Naive thymus-derived CD4-positive, alpha-beta T cell (primary cell): ENCODE results near the gene DGKI. TPM values are rescaled to one million over a fixed set of nuclear protein-coding genes. Genes with fewer than 3 reads are reported as not detected.

Experiments used
- ATAC-seq: fragments of 150-1000 bp; cut with Tn5 transposase; 2 replicates; pipeline ENCODE4 v1.10.0; 2021; ENCODE audit warnings: mild to moderate bottlenecking, moderate library complexity
- CTCF ChIA-PET: fragments of 350-600 bp; sonication (Branson Sonifier 250); formaldehyde crosslinking; loops from one replicate; lab custom pipeline; 2021; ENCODE audit warnings: antibody characterized with exemption; lab: Charles Lee
- POLR2A ChIA-PET: fragments of 350-600 bp; sonication (Branson Sonifier 250); formaldehyde crosslinking; loops from one replicate; lab custom pipeline; 2021; ENCODE audit warnings: antibody characterized with exemption, inconsistent platforms; lab: Charles Lee
- DNase-seq, 9 donors: peaks; one replicate each; pipeline versions ENCODE4 v3.0.0 to v3.0.0-alpha.2; 2020 to 2022; ENCODE audit warnings: mixed read lengths in 1 of 9
- H3K27ac ChIP-seq: one replicate; pipeline ENCODE4 v1.7.0; 2013; ENCODE audit warnings: mild to moderate bottlenecking, low read depth, low read length, moderate library complexity
- H3K27me3 ChIP-seq, 2 donors: one replicate each; pipeline ENCODE4 v1.7.0; 2013; ENCODE audit warnings: low read length in 2 of 2, mild to moderate bottlenecking in 2 of 2, moderate library complexity in 2 of 2; ENCODE audit not compliant: control insufficient read depth in 2 of 2, insufficient read depth in 2 of 2
- H3K36me3 ChIP-seq, 3 experiments: 1 replicate in 2 of 3; 2 replicates in 1 of 3; pipeline ENCODE4 v1.7.0; 2013; ENCODE audit warnings: low read length in 3 of 3, mild to moderate bottlenecking in 3 of 3, moderate library complexity in 1 of 3; ENCODE audit not compliant: insufficient read depth in 3 of 3, control insufficient read depth in 2 of 3
- H3K4me1 ChIP-seq, 2 donors: one replicate each; pipeline ENCODE4 v1.7.0; 2013; ENCODE audit warnings: low read length in 2 of 2, mild to moderate bottlenecking in 2 of 2, moderate library complexity in 1 of 2; ENCODE audit not compliant: control insufficient read depth in 2 of 2, insufficient read depth in 2 of 2
- H3K4me3 ChIP-seq: 2 replicates; pipeline ENCODE4 v1.7.0; 2013; ENCODE audit warnings: mild to moderate bottlenecking, low read length
- H3K9me3 ChIP-seq, 3 experiments: 1 replicate in 2 of 3; 2 replicates in 1 of 3; pipeline ENCODE4 v1.7.0; 2013; ENCODE audit warnings: low read length in 3 of 3; ENCODE audit not compliant: control insufficient read depth in 2 of 3
- H3K27ac Mint-ChIP-seq, 9 donors: one replicate each; pipeline ENCODE4 v1.8.0; 2020 to 2022; ENCODE audit warnings: mixed read lengths in 9 of 9, mild to moderate bottlenecking in 8 of 9, moderate library complexity in 5 of 9, inconsistent platforms in 2 of 9
- H3K27me3 Mint-ChIP-seq, 5 donors: one replicate each; pipeline ENCODE4 v1.8.0; 2021 to 2022; ENCODE audit warnings: mixed read lengths in 5 of 5, mild to moderate bottlenecking in 1 of 5
- H3K36me3 Mint-ChIP-seq, 5 donors: one replicate each; pipeline ENCODE4 v1.8.0; 2020 to 2022; ENCODE audit warnings: mixed read lengths in 5 of 5, mild to moderate bottlenecking in 3 of 5, inconsistent platforms in 1 of 5
- H3K4me1 Mint-ChIP-seq, 7 donors: one replicate each; pipeline ENCODE4 v1.8.0; 2020 to 2022; ENCODE audit warnings: mixed read lengths in 7 of 7, mild to moderate bottlenecking in 3 of 7, inconsistent platforms in 1 of 7
- H3K4me3 Mint-ChIP-seq, 10 donors: one replicate each; pipeline ENCODE4 v1.8.0; 2020 to 2022; ENCODE audit warnings: mild to moderate bottlenecking in 10 of 10, mixed read lengths in 10 of 10, moderate library complexity in 6 of 10, inconsistent platforms in 2 of 10
- H3K9me3 Mint-ChIP-seq, 11 donors: one replicate each; pipeline ENCODE4 v1.8.0; 2020 to 2022; ENCODE audit warnings: mixed read lengths in 11 of 11, mild to moderate bottlenecking in 4 of 11, inconsistent platforms in 1 of 11, moderate library complexity in 1 of 11
- intact Hi-C, 2 donors: fragments of 100-400 bp; cut with micrococcal nuclease; formaldehyde crosslinking; loops; one replicate each; pipeline ENCODE4 v1.15.1; 2023
- polyA plus RNA-seq, 2 donors: library from polyadenylated mRNA; unstranded; fragments of 300-500 nt; fragmentation: Illumina TruSeq; gene quantifications; one replicate each; pipeline ENCODE4 v1.2.3, GENCODE V29; 2021
- total RNA-seq, 6 experiments: library from RNA in 5 of 6; stranded (reverse) in 5 of 6; gene quantifications; 1 replicate in 5 of 6; 2 replicates in 1 of 6; pipeline ENCODE4 v1.2.3 and lab custom pipeline; 2021 to 2026

DGKI gene
- total and polyA plus RNA-seq, 7 experiments from 2014 or later = 1.3 TPM; not detected in 6

DNA sequence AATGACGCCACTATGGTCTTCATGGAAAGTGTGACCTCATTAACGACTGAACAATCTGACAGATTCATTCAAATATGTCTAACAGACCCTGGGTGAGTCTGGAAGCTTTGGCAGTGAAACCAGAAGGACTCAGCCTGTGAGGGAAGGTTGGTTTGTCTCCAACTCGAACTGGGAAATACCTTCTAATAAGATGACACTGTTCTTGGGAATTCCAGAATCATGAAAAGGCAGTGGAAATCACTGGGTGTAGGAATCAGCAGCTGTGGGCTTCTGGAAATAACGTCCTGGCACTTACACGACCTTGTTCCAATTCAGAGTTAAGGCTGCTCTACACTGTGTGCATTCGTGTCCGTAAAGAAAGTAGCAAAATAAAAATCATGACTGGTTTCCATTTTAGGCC lies 75.1 kb downstream of the DGKI start:
- H3K4me3 Mint-ChIP-seq = no peak overlapping the region
- H3K9me3 Mint-ChIP-seq = peaks cover 0 to 6% (median 0%) of the 10 kb centered on the region in 11 donors
- ATAC-seq (no peak), DNase-seq (no peak)
- peaks cover 2 to 30% (median 11%) of the 10 kb centered on the region in 5 donors for H3K27me3 Mint-ChIP-seq
- H3K36me3 Mint-ChIP-seq = peaks cover 0 to 2% (median 0%) of the 10 kb centered on the region in 5 donors
- no peaks in the 10 kb centered on the region for H3K9me3 ChIP-seq
- no peaks in the 10 kb centered on the region for H3K27me3 ChIP-seq
- H3K36me3 ChIP-seq = no peaks in the 10 kb centered on the region
- ChIA-PET POLR2A (no interaction called here), CTCF (no interaction called here)
- H3K4me1 Mint-ChIP-seq = peaks cover 0 to 3% (median 0%) of the 10 kb centered on the region in 7 donors
- intact Hi-C loops = no loop called here
- H3K27ac Mint-ChIP-seq = no peak overlapping the region
- H3K4me1 ChIP-seq = no peaks in the 10 kb centered on the region
- H3K27ac ChIP-seq = no peak overlapping the region
- H3K4me3 ChIP-seq = no peak overlapping the region

DNA sequence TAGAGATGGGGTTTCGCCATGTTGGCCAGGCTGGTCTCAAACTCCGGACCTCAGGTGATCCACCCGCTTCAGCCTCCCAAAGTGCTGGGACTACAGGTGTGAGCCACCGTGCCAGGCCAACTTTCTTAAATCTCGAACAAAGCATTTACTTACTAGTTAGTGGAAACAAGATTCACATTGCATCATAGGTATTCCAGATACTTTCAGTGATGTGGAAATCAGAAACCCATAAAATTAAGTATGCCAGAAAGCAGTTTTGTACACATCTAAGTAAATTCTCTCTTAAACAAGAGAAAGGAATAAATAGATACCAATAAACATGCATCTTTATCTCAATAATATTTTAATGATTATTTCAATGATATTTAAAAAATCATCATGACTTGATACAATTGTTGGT lies 75.5 kb downstream of the DGKI start:
- no peaks in the 10 kb centered on the region for H3K9me3 ChIP-seq
- H3K36me3 ChIP-seq = no peaks in the 10 kb centered on the region
- H3K4me3 ChIP-seq = no peak overlapping the region
- Mint-ChIP-seq H3K27me3 (peaks cover 0 to 26% (median 8%) of the 10 kb centered on the region in 5 donors), H3K9me3 (peaks cover 0 to 6% (median 0%) of the 10 kb centered on the region in 11 donors), H3K27ac (no peak overlapping the region), H3K36me3 (peaks cover 0 to 2% (median 0%) of the 10 kb centered on the region in 5 donors), H3K4me3 (no peak overlapping the region), H3K4me1 (peaks cover 0 to 3% (median 0%) of the 10 kb centered on the region in 7 donors)
- DNase-seq (no peak), ATAC-seq (no peak)
- CTCF ChIA-PET = no interaction called here
- no peaks in the 10 kb centered on the region for H3K4me1 ChIP-seq
- intact Hi-C loops = no loop called here
- H3K27ac ChIP-seq = no peak overlapping the region
- no peaks in the 10 kb centered on the region for H3K27me3 ChIP-seq
- POLR2A ChIA-PET = no interaction called here

DNA sequence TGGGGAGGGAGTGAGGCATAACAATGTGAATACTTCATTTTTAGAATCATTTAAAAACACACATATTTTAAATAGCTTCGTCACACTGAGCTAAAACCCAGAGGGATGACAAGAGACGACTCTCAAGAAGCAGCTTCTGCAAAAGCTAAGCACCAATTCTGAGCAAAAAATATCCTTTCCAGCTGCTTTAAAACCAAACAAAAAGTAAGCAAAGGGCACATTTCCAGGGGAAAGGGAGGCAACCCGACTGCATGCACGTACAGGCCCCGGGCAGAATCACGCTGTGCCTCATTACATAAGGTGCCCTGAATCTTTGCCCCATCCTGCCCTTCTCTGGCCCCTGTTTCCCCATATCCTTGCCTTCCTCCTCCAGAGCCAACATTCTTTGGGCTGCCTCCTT lies 78.4 kb downstream of the DGKI start:
- Mint-ChIP-seq H3K9me3 (peaks cover 0 to 6% (median 0%) of the 10 kb centered on the region in 11 donors), H3K27ac (no peak overlapping the region), H3K4me1 (peaks cover 0 to 1% (median 0%) of the 10 kb centered on the region in 7 donors), H3K27me3 (peaks cover 0 to 42% (median 18%) of the 10 kb centered on the region in 5 donors), H3K36me3 (peaks cover 0 to 2% (median 0%) of the 10 kb centered on the region in 5 donors), H3K4me3 (no peak overlapping the region)
- ATAC-seq (no peak), DNase-seq (no peak)
- Histone ChIP-seq H3K27ac (no peak overlapping the region), H3K9me3 (no peaks in the 10 kb centered on the region), H3K4me1 (no peaks in the 10 kb centered on the region), H3K36me3 (no peaks in the 10 kb centered on the region), H3K27me3 (no peaks in the 10 kb centered on the region), H3K4me3 (no peak overlapping the region)
- POLR2A ChIA-PET = no interaction called here
- CTCF ChIA-PET = no interaction called here
- intact Hi-C loops = no loop called here

DNA sequence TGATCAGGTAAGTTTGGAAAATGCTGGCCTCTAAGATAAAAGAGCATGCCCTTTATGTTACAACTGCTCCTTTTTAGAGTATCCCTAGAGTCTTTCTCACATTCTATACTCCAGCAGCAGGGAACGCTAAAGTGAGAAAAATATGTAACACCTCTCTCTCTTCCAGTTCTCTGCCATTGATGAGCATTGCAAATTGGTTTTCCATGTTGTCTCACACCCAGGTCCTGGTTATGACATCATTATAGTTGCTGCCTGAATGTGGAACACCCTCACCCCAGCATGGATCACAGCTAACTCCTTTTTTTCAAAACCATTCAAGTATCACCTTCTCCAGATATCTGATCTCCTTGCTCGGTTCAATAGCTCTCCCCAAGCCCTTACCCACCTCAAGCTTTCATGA lies 84.4 kb downstream of the DGKI start:
- intact Hi-C loops = no loop called here
- H3K27me3 ChIP-seq = no peaks in the 10 kb centered on the region
- POLR2A ChIA-PET = no interaction called here
- Mint-ChIP-seq H3K27ac (no peak overlapping the region), H3K4me1 (no peaks in the 10 kb centered on the region), H3K36me3 (no peaks in the 10 kb centered on the region), H3K9me3 (peaks cover 0 to 9% (median 0%) of the 10 kb centered on the region in 11 donors), H3K27me3 (peaks cover under 1 to 39% (median 19%) of the 10 kb centered on the region in 5 donors), H3K4me3 (no peak overlapping the region)
- ATAC-seq = no peak
- H3K4me1 ChIP-seq = no peaks in the 10 kb centered on the region
- H3K36me3 ChIP-seq = no peaks in the 10 kb centered on the region
- CTCF ChIA-PET = no interaction called here
- no peak overlapping the region for H3K27ac ChIP-seq
- no peaks in the 10 kb centered on the region for H3K9me3 ChIP-seq
- H3K4me3 ChIP-seq = no peak overlapping the region
- DNase-seq = no peak

DNA sequence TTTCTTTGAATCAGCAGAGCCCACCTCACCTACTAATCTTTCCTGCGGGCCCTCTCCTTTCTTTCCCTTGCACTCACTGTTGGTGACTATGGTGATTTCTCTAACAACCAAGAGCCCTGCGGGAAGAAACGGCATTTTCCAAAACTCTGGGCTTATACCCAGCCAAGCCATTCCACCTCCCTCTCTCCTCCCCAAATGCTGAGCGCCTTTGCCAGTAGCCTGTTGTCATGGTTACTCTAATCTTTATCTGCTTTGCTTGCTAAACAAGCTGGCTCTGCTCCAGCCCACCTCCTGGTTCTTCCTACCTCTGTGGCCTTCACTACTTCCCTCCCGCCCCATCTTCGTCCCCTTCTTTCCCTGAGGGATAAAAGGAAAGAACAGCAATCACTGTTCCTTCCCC lies 86.7 kb downstream of the DGKI start:
- POLR2A ChIA-PET = no interaction called here
- no peak for ATAC-seq
- H3K9me3 ChIP-seq = no peaks in the 10 kb centered on the region
- peaks cover 0 to 10% (median 0%) of the 10 kb centered on the region in 11 donors for H3K9me3 Mint-ChIP-seq
- H3K27me3 ChIP-seq = no peaks in the 10 kb centered on the region
- peaks cover 2 to 29% (median 7%) of the 10 kb centered on the region in 5 donors for H3K27me3 Mint-ChIP-seq
- intact Hi-C loops = no loop called here
- H3K4me1 Mint-ChIP-seq = no peaks in the 10 kb centered on the region
- no peaks in the 10 kb centered on the region for H3K36me3 ChIP-seq
- H3K27ac Mint-ChIP-seq = no peak overlapping the region
- no peak overlapping the region for H3K4me3 Mint-ChIP-seq
- no peak overlapping the region for H3K4me3 ChIP-seq
- H3K27ac ChIP-seq = no peak overlapping the region
- no peak for DNase-seq
- no peaks in the 10 kb centered on the region for H3K4me1 ChIP-seq
- CTCF ChIA-PET = no interaction called here
- no peaks in the 10 kb centered on the region for H3K36me3 Mint-ChIP-seq

DNA sequence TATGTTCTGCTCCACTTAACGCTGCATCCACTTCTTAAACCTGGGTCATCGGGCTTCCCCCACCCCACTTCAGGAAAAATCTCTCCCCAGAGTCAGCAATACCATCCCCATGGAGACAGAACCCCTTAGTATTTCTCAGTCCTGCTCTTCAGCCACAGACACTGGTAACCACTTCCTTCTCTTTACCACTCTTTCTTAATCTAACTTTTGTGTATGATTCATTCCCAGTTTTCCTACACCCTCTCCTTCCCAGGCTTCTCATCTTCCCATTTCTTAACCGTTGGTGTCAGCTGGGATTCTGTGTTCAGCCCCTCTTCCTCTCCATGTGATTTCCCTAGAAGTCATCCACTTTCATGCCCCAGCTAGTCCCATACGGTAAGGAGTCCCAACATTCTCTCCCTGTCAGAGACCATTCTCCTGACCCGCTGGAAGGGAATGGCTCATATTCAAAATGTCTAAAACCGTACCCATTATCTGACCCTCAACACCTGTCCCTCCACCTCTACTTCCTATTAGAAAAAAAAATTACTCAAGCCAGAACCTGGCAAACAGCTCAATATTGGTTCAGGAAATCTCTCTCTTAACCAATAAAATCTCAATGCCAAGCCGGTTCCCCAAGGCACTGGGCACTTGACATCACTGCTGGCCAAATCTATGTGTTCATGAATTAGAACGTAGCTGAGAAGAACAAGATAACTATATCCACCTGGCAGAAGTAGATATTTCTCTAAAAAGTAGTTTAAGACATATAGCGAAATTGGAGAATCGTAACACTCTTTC lies 89.4 kb downstream of the DGKI start:
- H3K4me1 Mint-ChIP-seq = no peaks in the 10 kb centered on the region
- H3K4me3 ChIP-seq = no peak overlapping the region
- peaks cover 2 to 32% (median 21%) of the 10 kb centered on the region in 5 donors for H3K27me3 Mint-ChIP-seq
- no peaks in the 10 kb centered on the region for H3K4me1 ChIP-seq
- DNase-seq = no peak
- no peak overlapping the region for H3K4me3 Mint-ChIP-seq
- POLR2A ChIA-PET = no interaction called here
- no peaks in the 10 kb centered on the region for H3K36me3 ChIP-seq
- CTCF ChIA-PET = no interaction called here
- peak overlapping the region in 1 of 9 donors; percentile 28 for H3K27ac Mint-ChIP-seq
- H3K27ac ChIP-seq = no peak overlapping the region
- H3K9me3 ChIP-seq = no peaks in the 10 kb centered on the region
- intact Hi-C loops = no loop called here
- H3K9me3 Mint-ChIP-seq = peaks cover 0 to 10% (median 0%) of the 10 kb centered on the region in 11 donors
- no peaks in the 10 kb centered on the region for H3K36me3 Mint-ChIP-seq
- no peak for ATAC-seq
- H3K27me3 ChIP-seq = no peaks in the 10 kb centered on the region
